ENCODE results near the gene ASIC4. TPM values are rescaled to one million over a fixed set of nuclear protein-coding genes. Genes with fewer than 3 reads are reported as not detected.
A peak's percentile ranks its signal among the peaks of the same experiment; 100 is the strongest.

Gene ASIC4
- total RNA-seq, 1 donor from 2014 or later, result not detected

DNA sequence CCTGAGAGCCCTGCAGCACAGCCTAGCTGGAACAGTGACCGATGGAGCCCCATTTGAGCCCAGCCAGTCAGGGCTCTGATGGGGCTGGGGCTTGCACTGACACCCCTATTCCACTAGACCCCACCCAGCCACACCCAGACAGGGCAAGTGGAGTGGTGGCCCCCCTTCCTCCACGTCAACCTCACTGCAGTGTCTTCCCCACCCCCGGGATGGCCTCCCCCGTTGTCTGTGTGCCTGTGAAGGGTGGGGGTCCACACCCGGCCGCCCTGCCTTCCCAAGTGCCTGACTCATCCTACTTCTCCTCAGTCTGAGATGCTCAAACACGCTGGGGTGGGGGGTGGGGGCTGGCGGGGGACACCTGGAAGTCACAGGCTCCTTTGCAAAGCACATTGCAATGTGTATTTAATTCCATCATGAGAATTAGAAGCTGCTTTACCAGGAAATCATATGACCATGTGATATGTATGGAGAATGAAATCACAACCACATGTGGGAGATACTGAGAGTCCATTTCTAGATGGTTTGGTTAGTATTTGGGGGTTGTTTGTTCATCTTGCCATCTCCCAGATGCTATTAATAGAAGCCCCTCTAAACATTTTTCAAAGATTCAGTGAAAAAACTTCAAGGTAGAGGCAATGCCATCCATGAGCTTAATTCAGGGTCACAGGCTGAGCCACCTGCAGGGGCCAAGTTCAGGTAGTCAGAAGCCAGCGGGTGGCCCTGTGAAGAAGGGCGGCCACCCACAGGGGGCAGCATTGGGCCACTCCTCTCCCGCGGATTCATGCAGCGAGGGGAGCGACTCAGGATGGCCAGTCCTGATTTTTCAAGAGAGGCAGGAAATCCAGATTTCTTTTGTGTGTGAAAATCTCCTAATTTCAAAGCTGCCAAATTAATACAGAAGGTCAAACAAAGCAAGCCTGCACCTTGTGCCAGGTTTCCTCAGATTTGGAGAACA is 38.3 kb upstream of the ASIC4 start:
- peak in 1 of 2 donors; percentile 25 for TF ChIP-seq POLR2AphosphoS5 (IDR thresholded peaks at IDR 0.05; ENCODE audit: insufficient read depth in 1 of 2, low read depth in 1 of 2)
- TF ChIP-seq, protein P1, sequence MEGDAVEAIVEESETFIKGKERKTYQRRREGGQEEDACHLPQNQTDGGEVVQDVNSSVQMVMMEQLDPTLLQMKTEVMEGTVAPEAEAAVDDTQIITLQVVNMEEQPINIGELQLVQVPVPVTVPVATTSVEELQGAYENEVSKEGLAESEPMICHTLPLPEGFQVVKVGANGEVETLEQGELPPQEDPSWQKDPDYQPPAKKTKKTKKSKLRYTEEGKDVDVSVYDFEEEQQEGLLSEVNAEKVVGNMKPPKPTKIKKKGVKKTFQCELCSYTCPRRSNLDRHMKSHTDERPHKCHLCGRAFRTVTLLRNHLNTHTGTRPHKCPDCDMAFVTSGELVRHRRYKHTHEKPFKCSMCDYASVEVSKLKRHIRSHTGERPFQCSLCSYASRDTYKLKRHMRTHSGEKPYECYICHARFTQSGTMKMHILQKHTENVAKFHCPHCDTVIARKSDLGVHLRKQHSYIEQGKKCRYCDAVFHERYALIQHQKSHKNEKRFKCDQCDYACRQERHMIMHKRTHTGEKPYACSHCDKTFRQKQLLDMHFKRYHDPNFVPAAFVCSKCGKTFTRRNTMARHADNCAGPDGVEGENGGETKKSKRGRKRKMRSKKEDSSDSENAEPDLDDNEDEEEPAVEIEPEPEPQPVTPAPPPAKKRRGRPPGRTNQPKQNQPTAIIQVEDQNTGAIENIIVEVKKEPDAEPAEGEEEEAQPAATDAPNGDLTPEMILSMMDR (IDR thresholded peaks at IDR 0.05), result peak; percentile 68 to 86 (median 73)
- TF ChIP-seq POLR2A (IDR thresholded peaks at IDR 0.05), result no peak
- Histone ChIP-seq H3K36me3 (no peaks in the 10 kb centered on the region), H3K4me1 (peaks cover 17% of the 10 kb centered on the region), H3K27ac (peak overlapping the region; percentile 62), H3K9me3 (no peaks in the 10 kb centered on the region), H3K27me3 (no peaks in the 10 kb centered on the region), H3K4me3 (peak overlapping the region in 1 of 2 donors; percentile 26)
- intact Hi-C loops (cut with DNase I), result no loop called here
- DNase-seq (ENCODE audit: extremely low spot score in 2 of 2), result no peak

DNA sequence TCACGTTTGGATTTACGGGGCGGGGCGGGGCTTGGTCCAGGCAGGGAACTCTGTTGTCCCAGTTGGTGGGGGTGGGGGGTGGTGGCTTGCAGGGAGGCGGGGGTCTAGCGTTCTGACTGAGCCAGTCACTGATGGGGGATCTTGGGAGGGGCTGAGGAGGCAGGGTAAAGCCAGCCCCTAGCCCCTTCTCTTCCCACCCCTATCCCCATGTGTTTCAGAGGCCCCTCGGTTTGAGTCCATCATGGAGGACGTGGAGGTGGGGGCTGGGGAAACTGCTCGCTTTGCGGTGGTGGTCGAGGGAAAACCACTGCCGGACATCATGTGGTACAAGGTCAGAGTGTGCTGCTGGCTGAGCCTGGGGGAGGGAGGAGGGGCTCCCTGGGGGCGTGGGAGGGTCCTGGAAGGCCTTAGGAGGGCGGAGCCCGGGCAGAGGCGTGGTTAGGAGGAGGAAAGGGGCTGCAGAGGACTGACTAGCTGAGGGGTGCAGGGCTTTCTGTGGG is 37.6 kb upstream of the ASIC4 start:
- H3K27me3 ChIP-seq, result no peaks in the 10 kb centered on the region
- H3K9me3 ChIP-seq, result no peaks in the 10 kb centered on the region
- no peaks in the 10 kb centered on the region for H3K36me3 ChIP-seq
- H3K4me3 ChIP-seq, result peak overlapping the region in 1 of 2 donors; percentile 26
- TF ChIP-seq, protein P1 (IDR thresholded peaks at IDR 0.05), result no peak
- TF ChIP-seq POLR2A (IDR thresholded peaks at IDR 0.05) (no peak), POLR2AphosphoS5 (IDR thresholded peaks at IDR 0.05; ENCODE audit: insufficient read depth in 1 of 2, low read depth in 1 of 2) (no peak)
- DNase-seq (ENCODE audit: extremely low spot score in 2 of 2), result no peak
- intact Hi-C loops (cut with DNase I), result no loop called here
- H3K4me1 ChIP-seq, result peaks cover 17% of the 10 kb centered on the region
- peak overlapping the region; percentile 62 for H3K27ac ChIP-seq

DNA sequence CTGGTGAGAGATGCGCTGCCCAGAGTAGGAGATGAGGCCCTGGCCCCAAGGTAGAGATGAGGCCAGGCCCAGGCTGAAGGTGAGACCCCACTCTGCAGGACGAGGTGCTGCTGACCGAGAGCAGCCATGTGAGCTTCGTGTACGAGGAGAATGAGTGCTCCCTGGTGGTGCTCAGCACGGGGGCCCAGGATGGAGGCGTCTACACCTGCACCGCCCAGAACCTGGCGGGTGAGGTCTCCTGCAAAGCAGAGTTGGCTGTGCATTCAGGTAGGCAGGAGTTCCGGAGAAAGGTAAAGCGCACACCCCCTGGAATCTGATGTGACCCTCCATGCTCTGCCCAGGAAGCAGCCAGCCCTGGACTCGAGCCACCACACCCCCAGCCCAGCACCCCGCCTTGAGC is 37.1 kb upstream of the ASIC4 start:
- Histone ChIP-seq H3K27ac (peak overlapping the region; percentile 62), H3K27me3 (no peaks in the 10 kb centered on the region), H3K36me3 (no peaks in the 10 kb centered on the region), H3K4me1 (peaks cover 17% of the 10 kb centered on the region), H3K9me3 (no peaks in the 10 kb centered on the region), H3K4me3 (no peak overlapping the region)
- intact Hi-C loops (cut with DNase I), result no loop called here
- no peak for DNase-seq (ENCODE audit: extremely low spot score in 2 of 2)
- no peak for TF ChIP-seq POLR2AphosphoS5 (IDR thresholded peaks at IDR 0.05; ENCODE audit: insufficient read depth in 1 of 2, low read depth in 1 of 2)
- TF ChIP-seq, protein P1 (IDR thresholded peaks at IDR 0.05), result no peak
- no peak for TF ChIP-seq POLR2A (IDR thresholded peaks at IDR 0.05)

DNA sequence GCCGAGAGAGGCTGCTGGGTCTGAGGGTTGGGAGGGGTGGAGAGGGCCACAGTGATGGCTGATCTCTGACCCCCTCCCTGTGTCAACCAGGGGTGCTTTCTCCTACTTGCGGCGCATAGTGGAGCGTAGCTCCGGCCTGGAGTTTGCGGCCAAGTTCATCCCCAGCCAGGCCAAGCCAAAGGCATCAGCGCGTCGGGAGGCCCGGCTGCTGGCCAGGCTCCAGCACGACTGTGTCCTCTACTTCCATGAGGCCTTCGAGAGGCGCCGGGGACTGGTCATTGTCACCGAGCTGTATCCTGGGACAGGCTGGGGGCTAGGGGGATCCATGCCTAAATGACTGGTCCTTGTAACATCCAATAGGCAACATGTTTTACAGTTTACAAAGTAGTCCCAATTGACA is 36.5 kb upstream of the ASIC4 start:
- peaks cover 18% of the 10 kb centered on the region for H3K4me1 ChIP-seq
- no peak overlapping the region for H3K4me3 ChIP-seq
- H3K36me3 ChIP-seq, result no peaks in the 10 kb centered on the region
- TF ChIP-seq POLR2A (IDR thresholded peaks at IDR 0.05), result no peak
- no peak for TF ChIP-seq POLR2AphosphoS5 (IDR thresholded peaks at IDR 0.05; ENCODE audit: insufficient read depth in 1 of 2, low read depth in 1 of 2)
- TF ChIP-seq, protein P1 (IDR thresholded peaks at IDR 0.05), result no peak
- peak overlapping the region; percentile 17 for H3K27ac ChIP-seq
- no peaks in the 10 kb centered on the region for H3K9me3 ChIP-seq
- no peaks in the 10 kb centered on the region for H3K27me3 ChIP-seq
- intact Hi-C loops (cut with DNase I), result no loop called here
- DNase-seq (ENCODE audit: extremely low spot score in 2 of 2), result no peak

DNA sequence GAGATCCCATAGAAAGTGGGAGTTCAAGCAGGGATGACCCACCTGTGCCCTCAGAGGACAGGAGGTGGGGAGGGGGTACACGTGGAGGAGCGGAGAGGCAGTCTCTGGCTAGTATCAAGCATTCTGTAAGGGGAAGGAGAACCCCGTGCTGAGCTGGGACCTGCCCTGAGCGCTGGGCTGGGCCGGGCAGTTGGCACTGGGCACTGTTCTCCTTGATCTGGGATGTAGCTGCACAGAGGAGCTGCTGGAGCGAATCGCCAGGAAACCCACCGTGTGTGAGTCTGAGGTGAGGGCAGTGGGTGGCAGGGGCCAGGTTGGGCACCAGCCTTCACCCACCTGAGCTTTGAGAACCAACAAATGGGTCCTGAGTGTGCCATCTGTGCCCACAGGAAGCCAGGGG is 35.4 kb upstream of the ASIC4 start:
- no peak overlapping the region for H3K27ac ChIP-seq
- intact Hi-C loops (cut with DNase I), result no loop called here
- H3K27me3 ChIP-seq, result no peaks in the 10 kb centered on the region
- H3K9me3 ChIP-seq, result no peaks in the 10 kb centered on the region
- H3K4me3 ChIP-seq, result no peak overlapping the region
- DNase-seq (ENCODE audit: extremely low spot score in 2 of 2), result no peak
- no peak for TF ChIP-seq POLR2AphosphoS5 (IDR thresholded peaks at IDR 0.05; ENCODE audit: insufficient read depth in 1 of 2, low read depth in 1 of 2)
- no peak for TF ChIP-seq POLR2A (IDR thresholded peaks at IDR 0.05)
- TF ChIP-seq, protein P1 (IDR thresholded peaks at IDR 0.05), result no peak
- H3K4me1 ChIP-seq, result peaks cover 29% of the 10 kb centered on the region
- H3K36me3 ChIP-seq, result no peaks in the 10 kb centered on the region
